ENCODE data around the gene MALL. TPM values are rescaled to one million over a fixed set of nuclear protein-coding genes. Genes with fewer than 3 reads are reported as not detected.
A peak's percentile ranks its signal among the peaks of the same experiment; 100 is the strongest.
"Not testable (repeated sequence)": the region's sequence is repeated elsewhere in the genome, so short reads cannot be mapped to it uniquely, and the experiment has no call there.

The MALL gene
- total RNA-seq, result 7.1 TPM

DNA sequence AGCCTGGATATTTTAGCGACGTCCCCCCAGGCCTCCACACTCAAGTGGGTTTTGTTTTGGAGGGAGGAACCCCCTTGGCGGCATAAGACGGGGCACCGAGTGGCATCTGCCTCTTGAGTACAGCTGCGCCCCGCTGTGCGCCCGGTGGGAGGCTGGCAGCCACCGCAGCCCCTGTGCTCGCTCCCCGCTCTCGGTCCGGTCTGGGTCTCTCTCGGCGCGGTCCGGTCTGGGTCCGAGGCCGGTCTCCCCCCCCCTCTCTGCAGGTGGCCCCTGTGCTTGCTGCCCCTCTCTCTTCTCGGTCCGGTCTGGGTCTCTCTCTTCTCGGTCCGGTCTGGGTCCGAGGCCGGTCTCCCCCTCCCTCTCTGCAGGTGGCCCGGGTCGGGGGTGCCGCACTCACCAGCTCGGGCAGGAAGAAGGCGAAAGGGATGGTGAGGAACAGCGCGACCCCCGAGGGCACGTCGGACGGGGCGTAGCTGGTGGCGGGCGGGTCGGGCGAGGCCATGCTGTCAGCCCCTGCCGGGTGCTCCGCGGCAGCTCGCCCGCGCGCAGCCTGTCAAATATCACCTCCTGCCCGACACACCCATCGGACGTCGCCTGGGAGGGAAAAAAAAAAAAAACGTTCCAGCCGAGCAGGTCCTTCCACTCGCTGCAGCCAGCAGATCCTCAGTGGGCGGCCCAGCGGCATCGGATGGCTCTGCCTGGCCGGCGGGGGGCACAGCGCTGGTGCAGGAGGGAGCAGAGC, at the start of gene MALL:
MALL (minus strand) TSS at position 532 of the 742 bp plus-strand sequence; CDS start at position 502, 30 bp downstream.
- DNase-seq, result no peak

DNA sequence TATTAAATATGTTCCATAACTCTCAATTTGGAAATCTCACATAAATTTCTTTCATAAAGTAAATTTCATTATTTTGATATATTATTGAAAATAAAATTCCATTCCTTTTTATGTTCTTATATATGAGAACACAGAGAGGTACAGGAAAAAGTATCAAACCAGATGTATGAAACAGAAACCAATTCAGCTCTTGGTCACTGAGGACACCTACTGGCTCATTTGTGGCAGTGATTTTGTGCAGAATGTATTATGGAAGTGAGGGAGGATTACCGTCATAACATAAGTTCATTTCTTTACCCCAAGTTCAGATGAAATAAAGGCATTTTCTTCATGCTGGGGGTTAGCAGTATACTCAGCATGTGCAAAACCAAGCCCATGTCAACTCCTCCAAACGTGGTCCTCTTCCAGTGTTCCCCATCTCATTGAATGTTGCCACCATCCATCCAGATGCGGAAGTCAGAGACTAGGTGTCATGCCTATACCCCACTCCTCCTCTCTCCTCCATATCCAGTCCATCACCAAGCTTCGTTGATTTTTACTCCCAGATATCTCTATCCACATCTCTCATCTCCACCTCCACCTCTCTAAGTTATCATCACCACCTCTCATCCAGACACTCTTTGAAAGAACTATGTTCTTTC, 41.7 kb upstream of the MALL start:
- DNase-seq, result peak; percentile 73

DNA sequence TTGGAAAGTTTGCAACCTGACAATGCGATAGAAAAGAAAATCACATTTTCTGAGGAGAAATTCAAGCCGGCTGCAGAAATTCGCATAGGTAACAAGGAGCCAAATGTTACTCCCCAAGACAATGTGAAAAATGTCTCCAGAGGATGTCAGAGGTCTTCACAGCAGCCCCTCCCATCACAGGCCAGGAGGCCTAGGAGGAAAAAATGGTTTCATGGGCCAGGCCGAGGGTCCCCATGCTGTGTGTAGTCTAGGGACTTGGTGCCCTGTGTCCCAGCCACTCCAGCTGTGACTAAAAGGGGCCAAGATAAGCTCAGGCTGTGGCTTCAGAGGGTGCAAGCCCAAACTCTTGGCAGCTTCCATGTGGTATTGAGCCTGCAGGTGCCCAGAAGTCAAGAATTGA, 39.2 kb upstream of the MALL start:
- DNase-seq, result not testable (repeated sequence)

DNA sequence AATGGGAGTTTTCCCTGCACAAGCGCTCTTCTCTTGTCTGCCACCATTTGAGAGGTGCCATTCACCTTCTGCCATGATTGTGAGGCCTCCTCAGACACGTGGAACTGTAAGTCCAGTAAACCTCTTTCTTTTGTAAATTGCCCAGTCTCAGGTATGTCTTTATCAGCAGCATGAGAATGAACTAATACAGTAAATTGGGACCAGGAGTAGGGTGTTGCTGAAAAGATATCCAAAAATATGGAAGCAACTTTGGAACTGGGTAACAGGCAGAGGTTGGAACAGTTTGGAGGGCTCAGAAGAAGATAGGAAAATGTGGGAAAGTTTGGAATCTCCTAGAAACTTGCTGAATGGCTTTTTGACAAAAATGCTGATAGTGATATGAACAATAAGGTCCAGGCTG, 38.6 kb upstream of the MALL start:
- not testable (repeated sequence) for DNase-seq

DNA sequence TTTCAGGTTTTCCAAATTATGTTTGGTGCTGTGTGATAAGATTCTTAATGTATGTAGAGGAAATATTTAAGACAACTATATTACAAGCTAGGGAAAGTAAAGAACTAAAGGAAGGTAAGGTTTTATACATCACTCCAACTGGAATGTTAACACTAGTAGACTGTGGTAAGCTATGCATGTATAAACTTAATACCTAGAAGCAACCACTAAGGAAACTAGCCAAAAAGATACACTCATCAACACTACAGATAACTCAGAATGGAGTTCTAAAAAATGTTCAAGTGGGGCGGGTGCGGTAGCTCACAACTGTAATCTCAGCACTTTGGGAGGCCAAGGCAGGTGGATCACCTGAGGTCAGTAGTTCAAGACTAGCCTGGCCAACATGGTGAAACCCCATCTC, 37.8 kb upstream of the MALL start:
- DNase-seq, result no peak

DNA sequence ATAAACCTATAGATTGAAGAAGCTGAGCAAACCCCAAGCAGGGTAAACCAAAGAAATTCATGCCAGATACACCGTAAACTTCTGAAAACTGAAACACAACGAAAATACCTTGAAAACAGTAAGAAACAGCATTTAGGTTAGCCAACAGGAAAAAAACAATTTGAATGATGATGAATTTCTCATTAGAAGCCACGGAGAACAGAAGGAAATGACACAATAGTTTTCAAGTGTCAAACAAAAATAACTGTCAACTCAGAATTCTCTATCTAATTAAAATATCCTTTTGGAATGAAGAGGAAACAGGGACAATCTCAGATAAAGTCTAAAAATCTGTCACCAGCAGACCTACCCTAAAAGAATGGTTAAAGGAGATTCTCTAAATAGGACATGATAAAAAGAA, 37.3 kb upstream of the MALL start:
- DNase-seq, result no peak

DNA sequence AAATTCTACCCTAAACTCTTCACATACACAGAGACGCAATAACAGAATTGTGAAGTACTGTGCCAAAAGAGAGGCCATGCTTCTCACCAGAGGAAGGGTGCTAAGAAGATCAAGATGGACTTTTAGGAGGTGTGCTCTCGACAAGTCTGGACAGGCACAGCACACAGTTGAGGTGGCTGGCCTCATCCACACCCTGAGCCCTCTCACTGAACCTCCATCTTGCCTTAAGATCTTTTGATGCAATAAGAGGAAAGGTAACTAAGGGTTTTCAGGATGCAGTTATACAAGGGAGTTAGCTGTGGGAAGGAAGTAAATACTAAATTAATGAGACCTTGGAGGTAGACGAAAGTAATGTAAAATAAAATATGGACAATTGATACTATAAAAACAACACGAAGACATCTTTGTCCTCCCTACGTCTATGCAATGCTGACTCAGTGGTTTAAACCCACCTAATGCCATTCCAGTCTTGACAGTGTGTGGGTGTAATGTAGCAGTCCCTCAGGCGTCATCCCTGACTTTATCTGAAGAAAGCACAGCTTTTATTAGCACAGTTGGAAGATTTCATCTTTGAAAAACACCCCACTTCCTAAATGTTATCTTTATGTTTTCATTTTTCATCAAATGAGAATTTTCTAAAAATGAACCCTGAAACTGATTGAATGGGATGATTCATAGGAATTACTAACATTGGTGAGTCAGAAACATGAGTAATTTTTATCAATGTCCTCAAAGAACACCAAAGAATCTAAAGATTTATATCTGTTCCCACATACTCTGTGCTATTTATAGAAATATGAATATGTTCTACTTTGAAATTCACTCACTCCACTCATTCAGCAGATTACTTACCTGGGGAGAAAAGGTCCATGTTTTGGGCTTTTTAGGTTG, 34.0 kb upstream of the MALL start:
- DNase-seq, result no peak

DNA sequence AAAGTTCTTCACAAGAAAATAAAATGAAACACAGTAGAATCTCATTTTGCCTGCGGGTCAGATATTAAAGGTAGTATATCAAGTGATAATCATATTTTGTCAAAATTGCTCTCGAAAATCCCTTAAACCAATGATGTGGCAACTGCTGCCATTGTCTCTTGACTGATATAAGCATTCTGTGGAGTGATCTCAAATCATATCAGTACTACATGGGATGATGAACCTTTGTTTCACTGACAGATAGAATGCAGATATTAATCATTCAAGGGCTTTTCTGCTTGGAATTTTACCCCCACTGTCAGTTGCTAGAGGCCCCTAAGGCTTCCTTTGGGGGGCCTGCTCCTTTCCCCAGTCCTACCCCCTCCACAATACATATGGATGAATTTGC, 31.3 kb upstream of the MALL start:
- no peak for DNase-seq

DNA sequence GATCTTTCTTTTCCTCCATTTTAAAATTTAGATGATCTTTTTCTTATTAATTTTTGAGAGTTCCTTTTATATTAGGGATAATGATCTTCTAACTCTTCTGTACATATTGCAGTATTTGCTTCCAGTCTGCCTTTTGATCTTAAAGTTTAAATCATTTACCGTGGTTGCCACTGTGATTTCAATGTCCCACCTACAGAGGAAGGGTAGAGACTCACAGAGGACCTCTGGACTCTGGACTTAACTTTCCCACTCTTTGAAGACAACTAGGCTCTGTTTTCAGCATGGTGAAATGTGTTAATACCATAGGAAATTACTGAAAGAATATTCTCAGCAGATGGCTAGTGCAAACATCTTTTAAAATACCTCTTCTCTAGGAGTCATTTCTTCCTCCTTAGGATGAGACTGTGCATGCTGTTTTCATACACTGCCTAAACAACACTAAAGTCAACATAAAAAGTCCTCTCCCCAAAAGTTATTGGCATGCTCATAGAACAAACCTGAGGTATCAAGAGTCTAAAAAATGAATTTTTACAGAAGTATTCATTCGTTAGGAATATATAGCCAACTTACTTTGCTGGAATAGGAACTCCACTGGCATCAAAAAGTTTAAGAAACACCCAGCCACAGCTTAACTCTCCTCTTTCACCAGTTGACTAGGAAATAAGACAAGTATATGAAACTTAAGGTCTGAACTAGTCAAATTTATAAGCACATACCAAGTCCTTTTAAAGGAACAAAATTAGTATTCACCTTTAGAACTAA, 30.7 kb upstream of the MALL start:
- no peak for DNase-seq

DNA sequence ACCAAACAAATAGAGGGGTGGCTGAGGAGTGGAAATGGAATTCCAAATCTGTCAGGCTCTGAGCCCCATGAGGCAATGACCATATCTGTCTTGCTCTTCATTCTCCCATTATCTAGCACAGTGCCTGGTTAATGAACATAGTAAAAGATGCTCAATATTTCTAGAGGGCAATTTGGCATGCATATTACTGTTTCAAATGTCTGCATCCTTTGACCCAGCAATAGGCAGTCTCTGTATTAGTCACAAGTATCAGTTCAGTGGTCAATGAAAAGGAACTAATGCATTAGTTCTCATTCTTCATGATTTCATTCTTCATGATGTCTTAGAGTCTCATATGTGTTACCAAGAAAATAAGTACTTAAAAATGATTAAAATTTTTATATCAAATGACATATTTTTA, 28.4 kb upstream of the MALL start:
- DNase-seq, result no peak

DNA sequence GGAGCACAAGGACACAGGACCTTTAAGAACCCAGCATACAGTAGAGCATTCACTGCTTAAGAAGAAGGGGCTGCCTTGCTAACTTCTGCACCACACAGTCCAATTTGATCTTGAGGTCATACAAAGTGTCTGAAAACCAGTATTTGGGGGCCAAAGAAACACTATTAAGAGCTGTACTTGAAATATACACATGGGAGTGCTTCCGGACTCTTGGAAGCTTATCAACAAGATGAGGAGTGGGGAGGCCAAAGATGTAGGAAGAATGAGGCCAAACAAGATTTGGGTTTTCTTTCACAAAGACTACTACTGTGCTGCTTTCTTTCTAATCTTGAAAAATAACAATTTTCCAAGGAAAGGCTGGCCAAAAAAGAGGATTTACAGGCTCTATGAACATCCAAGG, 24.8 kb upstream of the MALL start:
- DNase-seq, result no peak

DNA sequence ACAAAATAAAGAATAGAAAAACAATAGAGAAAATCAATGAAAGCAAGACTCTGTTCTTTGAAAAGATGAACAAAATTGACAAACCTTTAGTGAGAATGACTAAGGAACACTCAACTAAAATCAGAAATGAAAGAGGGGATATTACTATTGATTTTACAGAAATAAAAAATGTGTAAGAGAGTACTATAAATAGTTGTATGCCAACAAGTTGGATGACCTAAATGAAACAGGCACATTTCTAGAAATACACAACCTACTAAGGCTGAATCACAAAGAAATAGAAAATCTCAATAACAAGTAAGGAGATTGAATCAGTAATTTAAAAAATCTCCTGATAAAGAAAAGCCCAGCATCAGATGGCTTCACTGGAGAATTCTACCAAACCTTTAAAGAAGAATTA, 18.4 kb upstream of the MALL start:
- no peak for DNase-seq

DNA sequence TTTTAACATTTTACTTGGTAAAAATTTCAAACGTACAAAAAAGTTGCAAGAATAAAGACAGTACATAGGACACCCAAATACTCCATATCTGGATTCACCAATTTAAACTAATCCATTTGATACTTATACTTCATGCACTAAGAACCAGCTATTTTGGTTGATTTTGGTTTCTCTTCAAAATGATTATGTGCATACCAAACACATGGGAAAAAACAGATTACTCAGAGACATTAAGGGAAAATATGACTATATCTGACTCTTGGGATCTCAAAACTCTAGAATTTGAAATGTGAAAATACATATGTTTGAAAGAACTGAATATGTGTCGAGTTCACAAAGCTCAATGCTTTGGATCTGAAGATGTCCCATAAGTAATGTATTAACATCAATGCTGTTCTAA, 15.5 kb upstream of the MALL start:
- no peak for DNase-seq

DNA sequence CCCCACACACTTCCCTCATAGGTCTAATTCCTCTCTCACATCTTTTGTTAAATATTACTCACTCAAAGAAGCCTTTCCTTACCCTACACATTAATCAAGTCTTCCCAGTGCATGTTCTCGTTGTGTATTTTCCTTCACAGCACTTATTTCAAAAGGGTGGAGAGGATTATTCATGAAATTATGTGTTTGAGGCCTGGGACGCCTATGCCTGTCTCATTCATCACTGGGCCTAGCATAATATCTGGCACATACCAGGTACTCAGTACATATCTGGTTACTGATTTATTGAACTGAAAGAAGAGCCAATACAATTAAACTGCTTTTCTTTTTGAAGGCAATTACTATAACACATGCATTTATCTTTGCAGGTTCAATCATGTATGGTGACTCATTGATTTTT, 15.1 kb upstream of the MALL start:
- DNase-seq, result no peak

DNA sequence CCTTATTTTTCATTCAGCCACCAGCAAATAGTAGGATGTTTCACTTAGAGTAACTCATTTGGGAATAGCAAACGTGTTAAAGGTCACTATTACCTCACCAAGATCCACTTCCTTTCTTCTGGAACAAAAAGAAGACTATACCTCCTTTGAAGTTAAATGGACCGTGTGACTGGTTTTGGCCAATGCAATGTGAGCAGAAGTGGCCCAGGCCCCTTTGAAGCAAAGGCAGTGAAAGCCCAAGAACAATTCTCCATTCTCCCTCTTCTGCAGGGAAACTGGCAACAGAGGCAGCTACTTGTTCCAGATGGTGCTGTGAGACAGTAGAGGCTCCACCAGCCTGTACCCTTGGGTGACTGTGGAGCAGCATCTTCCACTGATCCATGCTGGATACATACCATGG, 11.3 kb upstream of the MALL start:
- no peak for DNase-seq

DNA sequence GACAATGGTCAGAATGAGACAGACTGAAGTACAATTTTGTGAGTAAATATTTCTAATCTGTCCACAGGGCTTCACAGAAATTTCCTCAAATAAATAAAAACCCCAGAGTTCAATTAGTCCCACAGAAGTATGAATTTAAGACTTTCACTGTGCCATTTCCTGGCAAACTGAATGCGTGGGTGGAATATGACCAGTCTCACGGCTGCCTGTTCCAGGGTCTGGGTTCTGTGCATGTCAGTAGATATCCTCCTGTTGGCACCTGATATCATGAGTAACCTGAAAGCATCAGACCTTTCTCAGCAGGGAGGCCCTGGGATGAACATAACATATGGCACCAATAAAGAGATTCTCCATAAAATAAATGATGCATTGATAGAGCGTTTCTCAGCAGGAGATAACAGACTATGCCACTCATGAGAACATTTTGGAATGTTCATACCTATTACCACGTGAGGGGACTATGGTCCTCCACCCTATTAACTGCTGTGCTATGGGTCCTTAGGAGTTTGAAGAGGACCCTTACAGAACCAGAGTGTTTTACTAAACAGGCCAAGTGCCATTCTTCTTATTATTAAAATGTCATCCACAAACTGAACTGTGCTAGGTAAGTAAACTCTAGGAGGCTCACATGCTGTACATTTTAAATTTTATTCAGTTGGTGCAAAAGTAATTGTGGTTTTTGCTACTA, 10.6 kb upstream of the MALL start:
- DNase-seq, result no peak

DNA sequence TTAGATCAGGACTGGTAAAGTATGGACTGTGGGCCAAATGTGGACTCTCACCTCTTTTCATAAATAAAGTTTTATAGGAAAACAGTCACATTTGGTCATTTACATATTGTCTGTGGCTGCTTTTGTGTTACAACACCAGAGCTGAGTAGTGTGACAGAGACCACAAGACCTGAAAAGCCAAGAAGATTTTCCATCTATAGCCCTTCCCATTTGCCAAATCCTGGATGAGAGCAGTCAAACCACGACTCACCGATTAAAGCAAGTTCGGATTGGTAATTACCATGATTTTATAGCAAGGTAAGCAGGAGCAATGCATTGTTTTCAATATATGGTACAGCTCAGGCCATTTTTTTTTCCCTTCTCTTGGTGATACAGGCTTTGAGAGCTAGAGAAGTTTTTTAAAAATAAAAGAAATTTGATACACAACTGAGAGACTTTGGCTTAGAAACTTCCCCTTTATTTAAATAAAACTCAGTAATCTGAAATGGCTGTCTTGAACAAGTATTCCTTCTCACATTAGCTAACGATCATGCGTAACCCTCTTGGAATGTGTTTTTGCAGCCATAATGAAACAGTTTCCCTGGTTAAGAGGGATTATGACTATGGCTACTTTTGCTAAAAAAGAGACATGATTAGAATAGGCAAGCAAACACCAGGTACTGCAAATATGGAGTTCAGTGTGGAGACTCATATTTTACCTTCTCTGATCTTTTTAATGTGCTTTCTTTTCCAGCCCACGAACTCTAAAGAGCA, 9.5 kb upstream of the MALL start:
- no peak for DNase-seq

DNA sequence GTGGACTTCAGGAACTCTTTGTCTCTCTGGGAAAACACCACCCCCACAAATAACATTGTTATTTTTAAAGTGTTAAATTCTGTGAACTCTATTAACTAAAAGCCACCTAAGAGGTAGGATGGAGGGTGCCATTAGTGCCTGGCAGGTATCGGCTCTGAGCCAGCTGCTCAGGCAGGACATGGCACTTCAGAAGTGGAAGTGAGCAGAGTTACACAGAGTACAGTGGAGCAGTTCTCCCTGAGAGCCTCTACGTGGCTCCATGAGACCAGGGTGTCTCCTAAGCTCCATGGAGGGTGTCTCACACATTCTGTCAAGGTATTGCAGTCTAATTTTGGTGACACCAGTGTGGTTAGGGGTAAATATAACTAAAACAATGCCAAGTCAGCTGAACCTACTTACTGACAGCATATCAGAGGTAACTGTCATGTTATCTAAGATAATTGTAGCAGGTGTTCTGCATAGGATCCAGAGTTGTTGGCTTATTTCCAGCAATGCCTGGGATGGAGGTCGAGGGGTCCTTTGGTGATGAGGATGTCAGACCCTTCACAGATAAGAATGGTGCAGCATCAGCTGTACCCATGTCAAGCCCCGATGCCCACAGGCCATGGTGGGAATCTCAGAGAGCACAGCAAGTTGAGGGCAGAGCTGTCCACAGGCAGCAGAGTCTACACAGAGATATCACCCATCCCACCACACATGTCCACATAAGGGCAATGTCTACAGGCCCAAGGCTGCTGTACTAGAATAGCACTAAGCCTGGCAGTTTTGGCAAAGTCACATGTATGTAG, 8.6 kb upstream of the MALL start:
- DNase-seq, result no peak

DNA sequence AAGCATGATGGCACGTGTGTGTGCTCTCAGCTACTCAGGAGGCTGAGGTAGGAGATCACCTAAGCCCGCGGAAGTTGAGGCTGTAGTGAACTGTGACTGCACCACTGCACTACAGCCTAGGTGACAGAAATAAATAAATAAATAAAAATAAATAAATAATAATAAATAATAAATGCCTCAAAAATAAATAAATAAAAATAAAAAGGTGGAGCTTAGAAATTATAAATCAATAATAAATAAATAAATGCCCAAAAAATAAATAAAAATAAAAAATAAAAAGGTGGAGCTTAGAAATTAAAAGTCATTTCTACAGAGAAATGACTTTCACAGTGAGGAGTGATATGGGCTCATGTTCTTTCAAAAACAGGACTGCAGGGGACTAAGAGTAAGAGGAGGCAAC, 6.0 kb upstream of the MALL start:
- no peak for DNase-seq

DNA sequence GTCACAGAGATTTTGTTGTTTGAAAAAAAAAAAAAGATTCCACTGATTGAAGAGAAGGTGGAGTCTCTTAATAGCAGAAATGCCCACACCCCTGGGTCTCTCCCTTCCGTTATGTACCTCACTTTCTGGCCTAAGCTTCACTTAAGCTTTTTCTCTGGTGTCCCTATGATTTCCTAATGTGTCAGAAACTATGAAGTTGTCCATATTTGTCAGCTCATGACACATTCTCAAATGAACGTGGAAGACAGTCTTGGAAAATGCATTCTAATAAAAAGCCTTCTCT, 5.4 kb upstream of the MALL start:
- no peak for DNase-seq

All from skin of body (tissue), 2 donors.